Parathyroid adenoma (tissue), 2 donors: ENCODE data around the gene CILP.

Source experiments
- H2AFZ ChIP-seq: fragments of 300-600 bp; sonication (generic); one replicate; pipeline ENCODE4 v1.7.0; 2017; ENCODE audit warnings: antibody characterized with exemption, mild to moderate bottlenecking
- H3K27ac ChIP-seq: fragments of 300-600 bp; sonication (generic); one replicate; pipeline ENCODE4 v1.7.0; 2017
- H3K27me3 ChIP-seq: fragments of 300-600 bp; sonication (generic); one replicate; pipeline ENCODE4 v1.7.0; 2017; ENCODE audit warnings: low read length; ENCODE audit not compliant: control insufficient read depth, insufficient read depth
- H3K36me3 ChIP-seq: fragments of 300-600 bp; sonication (generic); one replicate; pipeline ENCODE4 v1.7.0; 2017; ENCODE audit warnings: low read length; ENCODE audit not compliant: control insufficient read depth, insufficient read depth
- H3K4me1 ChIP-seq: fragments of 300-600 bp; sonication (generic); one replicate; pipeline ENCODE4 v1.7.0; 2017; ENCODE audit warnings: control low read depth
- H3K4me2 ChIP-seq: fragments of 300-600 bp; sonication (generic); one replicate; pipeline ENCODE4 v1.7.0; 2017; ENCODE audit warnings: low read length
- H3K4me3 ChIP-seq: fragments of 300-600 bp; sonication (generic); one replicate; pipeline ENCODE4 v1.7.0; 2017; ENCODE audit warnings: low read depth, low read length
- H3K79me2 ChIP-seq: fragments of 300-600 bp; sonication (generic); one replicate; pipeline ENCODE4 v1.7.0; 2017; ENCODE audit warnings: control low read depth
- H3K9ac ChIP-seq: fragments of 300-600 bp; sonication (generic); one replicate; pipeline ENCODE4 v1.7.0; 2017; ENCODE audit warnings: mild to moderate bottlenecking
- H3K9me3 ChIP-seq: fragments of 300-600 bp; sonication (generic); one replicate; pipeline ENCODE4 v1.7.0; 2017; ENCODE audit warnings: low read length; ENCODE audit not compliant: control insufficient read depth
- TF ChIP-seq, protein P1 (sequence below): fragments of 300-600 bp; sonication (generic); IDR thresholded peaks from one replicate; pipeline ENCODE4 v1.7.0; 2017; ENCODE audit warnings: antibody characterized with exemption, mild to moderate bottlenecking
- donor health status: primary hyperparathyroidism.

Gene CILP

DNA sequence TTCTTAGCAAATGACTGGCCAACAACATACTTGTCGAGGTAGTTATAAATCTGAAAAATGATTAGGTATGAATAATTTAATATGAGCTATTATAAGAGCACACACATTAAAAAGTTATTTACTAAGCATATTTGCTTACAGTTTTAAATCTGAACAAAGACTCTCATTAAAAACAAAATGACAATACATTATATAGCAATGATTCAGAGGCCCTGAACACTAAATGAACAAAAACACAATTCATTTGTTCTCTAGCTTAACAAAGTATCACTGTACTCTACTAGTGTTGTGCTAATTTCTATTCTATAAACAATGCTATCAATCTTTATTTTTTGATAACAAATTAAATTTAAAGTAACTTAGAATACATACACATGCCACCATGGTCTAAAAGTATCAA lies 47.1 kb downstream of the CILP start:
- no peak overlapping the region for H3K9ac ChIP-seq
- H3K4me3 ChIP-seq = no peak overlapping the region
- no peaks in the 10 kb centered on the region for H3K9me3 ChIP-seq
- H3K36me3 ChIP-seq = no peaks in the 10 kb centered on the region
- peaks cover 2% of the 10 kb centered on the region for H3K79me2 ChIP-seq
- no peak overlapping the region for H3K4me2 ChIP-seq
- TF ChIP-seq, protein P1, sequence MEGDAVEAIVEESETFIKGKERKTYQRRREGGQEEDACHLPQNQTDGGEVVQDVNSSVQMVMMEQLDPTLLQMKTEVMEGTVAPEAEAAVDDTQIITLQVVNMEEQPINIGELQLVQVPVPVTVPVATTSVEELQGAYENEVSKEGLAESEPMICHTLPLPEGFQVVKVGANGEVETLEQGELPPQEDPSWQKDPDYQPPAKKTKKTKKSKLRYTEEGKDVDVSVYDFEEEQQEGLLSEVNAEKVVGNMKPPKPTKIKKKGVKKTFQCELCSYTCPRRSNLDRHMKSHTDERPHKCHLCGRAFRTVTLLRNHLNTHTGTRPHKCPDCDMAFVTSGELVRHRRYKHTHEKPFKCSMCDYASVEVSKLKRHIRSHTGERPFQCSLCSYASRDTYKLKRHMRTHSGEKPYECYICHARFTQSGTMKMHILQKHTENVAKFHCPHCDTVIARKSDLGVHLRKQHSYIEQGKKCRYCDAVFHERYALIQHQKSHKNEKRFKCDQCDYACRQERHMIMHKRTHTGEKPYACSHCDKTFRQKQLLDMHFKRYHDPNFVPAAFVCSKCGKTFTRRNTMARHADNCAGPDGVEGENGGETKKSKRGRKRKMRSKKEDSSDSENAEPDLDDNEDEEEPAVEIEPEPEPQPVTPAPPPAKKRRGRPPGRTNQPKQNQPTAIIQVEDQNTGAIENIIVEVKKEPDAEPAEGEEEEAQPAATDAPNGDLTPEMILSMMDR = no peak
- H3K4me1 ChIP-seq = no peaks in the 10 kb centered on the region
- no peak overlapping the region for H2AFZ ChIP-seq
- no peaks in the 10 kb centered on the region for H3K27me3 ChIP-seq
- no peak overlapping the region for H3K27ac ChIP-seq

- H3K9me3 ChIP-seq = no peaks in the 10 kb centered on the region
- no peak overlapping the region for H3K9ac ChIP-seq
- H3K4me1 ChIP-seq = no peaks in the 10 kb centered on the region
- no peak overlapping the region for H3K27ac ChIP-seq
- no peak overlapping the region for H3K4me2 ChIP-seq
- H2AFZ ChIP-seq = no peak overlapping the region
- TF ChIP-seq, protein P1 = no peak
- H3K79me2 ChIP-seq = peaks cover 2% of the 10 kb centered on the region
- no peaks in the 10 kb centered on the region for H3K27me3 ChIP-seq
- H3K4me3 ChIP-seq = no peak overlapping the region
- no peaks in the 10 kb centered on the region for H3K36me3 ChIP-seq
These were observed 48.2 kb downstream of the CILP start for GRCh38 chr15:65163041-65163440.

GRCh38 chr15:65156692-65157091 lies 54.6 kb downstream of the CILP start:
- H3K9ac ChIP-seq = no peak overlapping the region
- no peaks in the 10 kb centered on the region for H3K79me2 ChIP-seq
- H2AFZ ChIP-seq = no peak overlapping the region
- no peak overlapping the region for H3K4me3 ChIP-seq
- H3K36me3 ChIP-seq = no peaks in the 10 kb centered on the region
- no peak overlapping the region for H3K27ac ChIP-seq
- H3K27me3 ChIP-seq = no peaks in the 10 kb centered on the region
- no peak overlapping the region for H3K4me2 ChIP-seq
- H3K9me3 ChIP-seq = no peaks in the 10 kb centered on the region
- TF ChIP-seq, protein P1 = no peak
- H3K4me1 ChIP-seq = no peaks in the 10 kb centered on the region

GRCh38 chr15:65154720-65155119 lies 56.6 kb downstream of the CILP start:
- no peaks in the 10 kb centered on the region for H3K4me1 ChIP-seq
- no peak overlapping the region for H2AFZ ChIP-seq
- TF ChIP-seq, protein P1 = no peak
- no peaks in the 10 kb centered on the region for H3K27me3 ChIP-seq
- H3K27ac ChIP-seq = no peak overlapping the region
- H3K79me2 ChIP-seq = no peaks in the 10 kb centered on the region
- no peak overlapping the region for H3K4me2 ChIP-seq
- H3K4me3 ChIP-seq = no peak overlapping the region
- no peaks in the 10 kb centered on the region for H3K36me3 ChIP-seq
- H3K9ac ChIP-seq = no peak overlapping the region
- H3K9me3 ChIP-seq = no peaks in the 10 kb centered on the region

DNA sequence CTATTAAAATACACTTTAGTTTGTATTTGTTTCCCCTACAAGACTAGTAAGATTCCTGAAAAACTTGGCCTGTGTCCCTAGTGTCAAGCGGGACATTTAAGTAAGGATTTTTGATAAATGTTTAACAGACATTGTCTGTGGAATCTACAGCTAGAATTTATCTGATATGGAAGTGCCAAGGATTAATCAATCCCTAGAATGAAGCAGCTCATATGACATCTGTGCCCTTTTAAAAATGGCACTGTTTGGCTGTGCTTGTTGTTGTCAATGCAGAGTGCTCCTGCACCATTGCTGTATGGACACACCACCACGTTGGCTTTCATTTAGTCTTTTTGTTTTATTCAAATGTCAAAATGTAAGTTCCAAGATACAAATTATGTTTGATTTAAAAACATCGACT lies 63.4 kb downstream of the CILP start:
- no peaks in the 10 kb centered on the region for H3K9me3 ChIP-seq
- H3K9ac ChIP-seq = no peak overlapping the region
- TF ChIP-seq, protein P1 = no peak
- no peak overlapping the region for H3K4me2 ChIP-seq
- no peak overlapping the region for H2AFZ ChIP-seq
- H3K27ac ChIP-seq = no peak overlapping the region
- no peaks in the 10 kb centered on the region for H3K4me1 ChIP-seq
- H3K79me2 ChIP-seq = no peaks in the 10 kb centered on the region
- H3K27me3 ChIP-seq = no peaks in the 10 kb centered on the region
- no peak overlapping the region for H3K4me3 ChIP-seq
- no peaks in the 10 kb centered on the region for H3K36me3 ChIP-seq
